Measurements from ENCODE around the gene KCNMB4. TPM values are rescaled to one million over a fixed set of nuclear protein-coding genes. Genes with fewer than 3 reads are reported as not detected.

Gene KCNMB4
- total RNA-seq, 1 experiment from 2014 or later, result 3.0 TPM

DNA sequence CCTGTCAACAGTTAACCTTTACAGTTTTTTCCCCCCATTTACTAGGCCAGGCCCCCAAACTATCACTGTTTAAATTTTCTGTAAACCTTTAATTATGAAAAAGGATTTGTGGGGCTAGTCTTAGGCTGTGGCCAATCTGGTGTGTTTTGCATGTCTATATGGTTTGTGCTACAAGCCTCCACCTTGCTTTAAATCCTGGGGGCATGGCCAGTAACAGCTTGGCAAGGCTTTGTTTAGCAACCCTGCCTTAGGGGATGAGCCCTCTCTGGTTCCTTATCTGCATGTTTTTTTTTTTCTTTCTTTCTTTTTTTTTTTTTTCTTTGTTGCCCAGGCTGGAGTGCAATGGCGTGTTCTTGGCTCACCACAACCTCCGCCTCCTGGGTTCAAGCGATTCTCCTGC is 102.7 kb downstream of the KCNMB4 start:
- DNase-seq (no peak), ATAC-seq (no peak)
- peaks cover 7% of the 10 kb centered on the region; the same call in 1 of the 2 replicates for H3K9me3 ChIP-seq (ENCODE audit: low read length)
- intact Hi-C loops (cut with micrococcal nuclease), result no loop called here
- no peaks in the 10 kb centered on the region for H3K79me2 ChIP-seq (ENCODE audit: low read length)
- H3K4me1 ChIP-seq (ENCODE audit: insufficient read depth, low read length), result no peaks in the 10 kb centered on the region
- H3K36me3 ChIP-seq (ENCODE audit: low read depth, low read length), result no peaks in the 10 kb centered on the region; the same call in 1 of the 2 replicates
- H4K20me1 ChIP-seq (ENCODE audit: low read length), result no peaks in the 10 kb centered on the region
- no peaks in the 10 kb centered on the region for H3K9me2 ChIP-seq (replicated peaks; ENCODE audit: low read length)
- no peak overlapping the region for H3K27ac ChIP-seq (ENCODE audit: low read length)
- H3K27me3 ChIP-seq (ENCODE audit: low read length), result no peaks in the 10 kb centered on the region
- H2AFZ ChIP-seq (ENCODE audit: low read length), result no peak overlapping the region
- TF ChIP-seq, protein P1, sequence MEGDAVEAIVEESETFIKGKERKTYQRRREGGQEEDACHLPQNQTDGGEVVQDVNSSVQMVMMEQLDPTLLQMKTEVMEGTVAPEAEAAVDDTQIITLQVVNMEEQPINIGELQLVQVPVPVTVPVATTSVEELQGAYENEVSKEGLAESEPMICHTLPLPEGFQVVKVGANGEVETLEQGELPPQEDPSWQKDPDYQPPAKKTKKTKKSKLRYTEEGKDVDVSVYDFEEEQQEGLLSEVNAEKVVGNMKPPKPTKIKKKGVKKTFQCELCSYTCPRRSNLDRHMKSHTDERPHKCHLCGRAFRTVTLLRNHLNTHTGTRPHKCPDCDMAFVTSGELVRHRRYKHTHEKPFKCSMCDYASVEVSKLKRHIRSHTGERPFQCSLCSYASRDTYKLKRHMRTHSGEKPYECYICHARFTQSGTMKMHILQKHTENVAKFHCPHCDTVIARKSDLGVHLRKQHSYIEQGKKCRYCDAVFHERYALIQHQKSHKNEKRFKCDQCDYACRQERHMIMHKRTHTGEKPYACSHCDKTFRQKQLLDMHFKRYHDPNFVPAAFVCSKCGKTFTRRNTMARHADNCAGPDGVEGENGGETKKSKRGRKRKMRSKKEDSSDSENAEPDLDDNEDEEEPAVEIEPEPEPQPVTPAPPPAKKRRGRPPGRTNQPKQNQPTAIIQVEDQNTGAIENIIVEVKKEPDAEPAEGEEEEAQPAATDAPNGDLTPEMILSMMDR (conservative IDR thresholded peaks at IDR 0.05; ENCODE audit: low read depth, low read length), result no peak
- TF ChIP-seq EZH2 (IDR thresholded peaks at IDR 0.05; ENCODE audit: low read length, unreplicated experiment) (no peak), EZH2phosphoT487 (IDR thresholded peaks at IDR 0.05; ENCODE audit: borderline replicate concordance, low read length) (no peak)
- POLR2A ChIA-PET (ENCODE audit: unreplicated experiment), result no interaction called here
- no peak overlapping the region for H3K4me2 ChIP-seq (ENCODE audit: low read length)
- BruUV-seq (replicated peaks), result no TSS peak
- H3F3A ChIP-seq (ENCODE audit: low read length, unreplicated experiment), result no peaks in the 10 kb centered on the region
- H3K4me3 ChIP-seq (ENCODE audit: low read length), result no peak overlapping the region
- H3K9ac ChIP-seq (ENCODE audit: low read length), result no peak overlapping the region
- CTCF ChIA-PET, result no interaction called here

DNA sequence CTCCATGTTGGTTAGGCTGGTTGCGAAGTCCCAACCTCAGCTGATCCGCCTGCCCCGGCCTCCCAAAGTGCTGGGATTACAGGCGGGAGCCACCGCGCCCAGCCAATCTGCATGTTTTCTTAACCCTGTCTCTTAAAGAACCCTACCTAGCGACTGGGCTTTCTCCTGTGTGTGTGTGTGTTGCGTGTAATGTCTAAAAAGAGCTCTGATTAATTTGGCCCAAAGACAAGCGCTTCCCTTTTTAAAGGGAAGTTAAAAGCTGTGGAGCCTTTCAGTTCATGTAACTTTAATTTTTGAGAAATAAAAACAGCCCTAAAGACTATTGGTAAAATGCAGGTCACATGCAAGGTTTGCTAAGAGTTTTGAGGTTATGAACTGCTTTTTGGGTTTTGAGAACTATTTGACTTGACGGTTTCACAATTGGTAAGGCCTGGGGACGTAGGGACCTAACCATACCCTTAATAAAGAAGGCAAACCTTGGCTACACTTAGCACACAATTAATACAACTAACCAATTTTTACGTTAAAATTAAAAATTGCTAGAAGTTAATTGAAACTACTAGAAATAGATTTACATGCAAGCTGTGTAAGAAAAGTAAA is 103.2 kb downstream of the KCNMB4 start:
- DNase-seq, result no peak
- Histone ChIP-seq H2AFZ (ENCODE audit: low read length) (no peak overlapping the region), H3K27ac (ENCODE audit: low read length) (no peak overlapping the region), H3K27me3 (ENCODE audit: low read length) (no peaks in the 10 kb centered on the region), H3K9ac (ENCODE audit: low read length) (no peak overlapping the region), H3K4me2 (ENCODE audit: low read length) (no peak overlapping the region), H3F3A (ENCODE audit: low read length, unreplicated experiment) (no peaks in the 10 kb centered on the region), H3K9me2 (replicated peaks; ENCODE audit: low read length) (no peaks in the 10 kb centered on the region), H3K36me3 (ENCODE audit: low read depth, low read length) (no peaks in the 10 kb centered on the region), H4K20me1 (ENCODE audit: low read length) (no peaks in the 10 kb centered on the region), H3K9me3 (ENCODE audit: low read length) (peaks cover 2% of the 10 kb centered on the region; the same call in 1 of the 2 replicates), H3K4me3 (ENCODE audit: low read length) (no peak overlapping the region), H3K4me1 (ENCODE audit: insufficient read depth, low read length) (no peaks in the 10 kb centered on the region), H3K79me2 (ENCODE audit: low read length) (no peaks in the 10 kb centered on the region)
- POLR2A ChIA-PET (ENCODE audit: unreplicated experiment), result interaction anchor here (0.5 kb wide), 1 partner anchor 131 kb away, joined by 3 read pairs; no protein-coding TSS in a partner anchor
- TF ChIP-seq, protein P1 (conservative IDR thresholded peaks at IDR 0.05; ENCODE audit: low read depth, low read length), result no peak
- TF ChIP-seq EZH2phosphoT487 (IDR thresholded peaks at IDR 0.05; ENCODE audit: borderline replicate concordance, low read length), result no peak
- no peak for TF ChIP-seq EZH2 (IDR thresholded peaks at IDR 0.05; ENCODE audit: low read length, unreplicated experiment)
- CTCF ChIA-PET, result no interaction called here
- BruUV-seq (replicated peaks), result no TSS peak
- intact Hi-C loops (cut with micrococcal nuclease), result no loop called here
- ATAC-seq, result no peak

DNA sequence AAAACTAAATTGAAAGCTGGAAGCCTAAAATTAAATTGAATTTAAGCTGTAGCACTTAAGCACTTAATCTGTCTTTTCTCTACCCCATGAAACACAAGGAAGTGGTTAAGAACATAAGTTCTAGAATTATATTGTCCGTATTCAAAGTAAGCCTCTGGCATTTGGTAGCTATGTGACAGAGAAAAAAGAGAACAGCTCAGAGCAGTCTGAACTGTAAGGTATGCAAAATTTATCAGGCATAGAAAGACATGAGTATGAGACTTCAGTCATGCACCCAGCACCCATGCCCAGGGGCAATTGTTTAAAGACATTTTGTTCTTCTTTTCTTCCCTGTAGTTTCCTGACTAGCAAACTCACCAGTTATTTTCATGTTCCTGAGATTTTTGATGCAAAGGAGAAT is 116.7 kb downstream of the KCNMB4 start:
- Histone ChIP-seq H3K27ac (ENCODE audit: low read length) (no peak overlapping the region), H3K4me3 (ENCODE audit: low read length) (no peak overlapping the region), H3K9ac (ENCODE audit: low read length) (no peak overlapping the region), H4K20me1 (ENCODE audit: low read length) (no peaks in the 10 kb centered on the region), H3K79me2 (ENCODE audit: low read length) (no peaks in the 10 kb centered on the region), H3K4me2 (ENCODE audit: low read length) (no peak overlapping the region), H2AFZ (ENCODE audit: low read length) (no peak overlapping the region), H3K36me3 (ENCODE audit: low read depth, low read length) (no peaks in the 10 kb centered on the region), H3K9me2 (replicated peaks; ENCODE audit: low read length) (no peaks in the 10 kb centered on the region), H3K9me3 (ENCODE audit: low read length) (no peaks in the 10 kb centered on the region), H3K27me3 (ENCODE audit: low read length) (no peaks in the 10 kb centered on the region), H3K4me1 (ENCODE audit: insufficient read depth, low read length) (no peaks in the 10 kb centered on the region), H3F3A (ENCODE audit: low read length, unreplicated experiment) (no peaks in the 10 kb centered on the region)
- ChIA-PET CTCF (no interaction called here), POLR2A (ENCODE audit: unreplicated experiment) (interaction anchor here (0.5 kb wide), 1 partner anchor 523 kb away, joined by 4 read pairs; no protein-coding TSS in a partner anchor)
- DNase-seq (no peak), ATAC-seq (no peak)
- BruUV-seq (replicated peaks), result no TSS peak
- TF ChIP-seq EZH2 (IDR thresholded peaks at IDR 0.05; ENCODE audit: low read length, unreplicated experiment) (no peak), EZH2phosphoT487 (IDR thresholded peaks at IDR 0.05; ENCODE audit: borderline replicate concordance, low read length) (no peak)
- TF ChIP-seq, protein P1 (conservative IDR thresholded peaks at IDR 0.05; ENCODE audit: low read depth, low read length), result no peak
- intact Hi-C loops (cut with micrococcal nuclease), result no loop called here

Data from PC-3 (cell line).